Right lobe of liver (tissue), 6 donors: Measurements from ENCODE around the gene RIOK2. TPM values are rescaled to one million over a fixed set of nuclear protein-coding genes. Genes with fewer than 3 reads are reported as not detected.

Source experiments
- ATAC-seq, 4 donors: fragments of 200-7000 bp; cut with Tn5 transposase; one replicate each; pipeline ENCODE4 v1.9.1; 2020; ENCODE audit warnings: mild to moderate bottlenecking in 4 of 4, moderate library complexity in 4 of 4
- DNase-seq, 3 donors: peaks; one replicate each; pipeline ENCODE4 v3.0.0-alpha.2; 2020
- H3K27ac ChIP-seq, 3 donors: fragments of 200-600 bp; one replicate each; pipeline ENCODE4 v1.8.0; 2022
- H3K27me3 ChIP-seq, 2 donors: fragments of 200-600 bp; one replicate each; pipeline ENCODE4 v1.8.0; 2022
- H3K36me3 ChIP-seq, 4 donors: fragments of 200-600 bp; sonication (generic) in 1 of 4; one replicate each; pipeline versions ENCODE4 v1.5.1 to v1.8.0; 2017 to 2022; ENCODE audit warnings: control low read depth in 1 of 4
- H3K4me1 ChIP-seq, 4 donors: fragments of 200-600 bp; sonication (generic) in 1 of 4; one replicate each; pipeline versions ENCODE4 v1.5.1 to v1.8.0; 2017 to 2022; ENCODE audit warnings: control low read depth in 1 of 4
- H3K4me3 ChIP-seq, 3 donors: fragments of 200-600 bp; one replicate each; pipeline ENCODE4 v1.8.0; 2022
- H3K9me3 ChIP-seq, 4 donors: fragments of 200-600 bp; sonication (generic) in 1 of 4; one replicate each; pipeline versions ENCODE4 v1.5.1 to v1.8.0; 2017 to 2022; ENCODE audit warnings: control low read depth in 1 of 4
- CTCF ChIP-seq, 4 donors: fragments of 200-600 bp in 3 of 4; fragments of 450-650 bp in 1 of 4; IDR thresholded peaks; one replicate each; pipeline versions ENCODE4 v1.5.1 to v1.8.0; 2016 to 2022; ENCODE audit warnings: antibody characterized with exemption in 4 of 4, mild to moderate bottlenecking in 2 of 4
- POLR2A ChIP-seq: fragments of 450-650 bp; IDR thresholded peaks from one replicate; pipeline ENCODE4 v1.6.1; 2017; ENCODE audit warnings: antibody characterized with exemption, mild to moderate bottlenecking
- WGBS: methylation state at CpG from one replicate; pipeline ENCODE4 v1.1.6; 2018; ENCODE audit warnings: low coverage, low lambda C conversion rate; ENCODE audit not compliant: insufficient coverage; ENCODE audit errors: missing lambda C conversion rate; 5-methylcytosine and 5-hydroxymethylcytosine counted together
- intact Hi-C, 2 donors: fragments of 100-400 bp; cut with DNase I; formaldehyde crosslinking; loops; one replicate each; pipeline versions ENCODE4 v1.11.2 to v1.14.1; 2022
- long read RNA-seq: library from polyadenylated mRNA; unstranded; transcript quantifications from one replicate; pipeline ENCODE4 v2.0.0, GENCODE V29; 2019
- total RNA-seq, 6 experiments: library from RNA; depleted of rRNA in 2 of 6; stranded (reverse); fragments of >200 nt in 2 of 6; fragmentation: NEBNext Ultra II Directional in 3 of 6; extraction: Animal tissue kit (Norgen Biotek cat#: 25700) in 3 of 6; gene quantifications; one replicate each; pipeline versions ENCODE4 v1.1.0 to v1.2.4, GENCODE V29; 2016 to 2023
- donor health status: DM: no; HTN: yes; CAD: no.
- donor health status: DM: no; HTN: no; CAD: no.
- donor health status: DM: no; HTN: no; CAD: no.
- donor health status: DM: no; HTN: yes; CAD: no.
- donor health status: DM: no; HTN: yes; CAD: no.

Gene RIOK2
- 10 to 100 TPM in 3 of 6 experiments, 1 to 10 TPM in 3; 7.0 to 17.6 (median 10.4) TPM for total RNA-seq
- long read RNA-seq, partial matches to known transcripts: 1 of 2 reads
- long read RNA-seq, other reads (novel, unspliced or antisense): 0 of 2 reads

GRCh38 chr5:97183100-97183929 is at the start of gene RIOK2:
Gene RIOK2 (minus strand): TSS chr5:97183247. CDS start chr5:97183191, 56 bp downstream.
- peak within 1 kb of the TSS; percentile 71 to 83 (median 71) for H3K4me3 ChIP-seq
- WGBS: under 1% methylated on average over 36 of the region's 44 CpGs
- TF ChIP-seq CTCF (IDR thresholded peaks at IDR 0.05) (no peak), POLR2A (peak; percentile 52)
- peak within 1 kb of the TSS; percentile 84 to 96 (median 89) for H3K27ac ChIP-seq
- H3K9me3 ChIP-seq: no peaks in the 10 kb centered on the region
- DNase-seq: peak; percentile 94 to 96 (median 96)
- H3K27me3 ChIP-seq: no peaks in the 10 kb centered on the region
- peak; percentile 94 to 96 (median 96) for ATAC-seq
- H3K36me3 ChIP-seq: peaks cover 0 to 4% (median 0%) of the 10 kb centered on the region in 4 donors
- intact Hi-C loops: no loop called here
- H3K4me1 ChIP-seq: peaks cover 0 to 15% (median 7%) of the 10 kb centered on the region in 4 donors

- WGBS: 0% methylated on average over 4 of the region's 4 CpGs
- no peak for DNase-seq
- H3K36me3 ChIP-seq: no peaks in the 10 kb centered on the region
- no peaks in the 10 kb centered on the region for H3K9me3 ChIP-seq
- peak; percentile 93 to 98 (median 96) for ATAC-seq
- H3K4me1 ChIP-seq: no peaks in the 10 kb centered on the region
- TF ChIP-seq CTCF (IDR thresholded peaks at IDR 0.05) (peak; percentile 81 to 88 (median 84)), POLR2A (no peak)
- H3K4me3 ChIP-seq: no peak overlapping the region
- H3K27ac ChIP-seq: no peak overlapping the region
- H3K27me3 ChIP-seq: no peaks in the 10 kb centered on the region
- intact Hi-C loops: no loop called here
Observed at GRCh38 chr5:97231025-97231636, 48.1 kb upstream of the RIOK2 start.

GRCh38 chr5:97229688-97230285 is 46.7 kb upstream of the RIOK2 start:
- Histone ChIP-seq H3K36me3 (no peaks in the 10 kb centered on the region), H3K9me3 (no peaks in the 10 kb centered on the region), H3K4me3 (no peak overlapping the region), H3K27me3 (no peaks in the 10 kb centered on the region), H3K27ac (no peak overlapping the region), H3K4me1 (peaks cover 0 to under 1% (median 0%) of the 10 kb centered on the region in 4 donors)
- TF ChIP-seq CTCF (IDR thresholded peaks at IDR 0.05) (no peak), POLR2A (no peak)
- intact Hi-C loops: no loop called here
- ATAC-seq: no peak
- no peak for DNase-seq
- WGBS: 51% methylated on average over 6 of the region's 6 CpGs

- Histone ChIP-seq H3K4me1 (peaks cover 0 to 6% (median 0%) of the 10 kb centered on the region in 4 donors), H3K36me3 (no peaks in the 10 kb centered on the region), H3K27me3 (no peaks in the 10 kb centered on the region), H3K27ac (no peak overlapping the region), H3K4me3 (no peak overlapping the region), H3K9me3 (no peaks in the 10 kb centered on the region)
- 58% methylated on average over 2 of the region's 2 CpGs for WGBS
- ATAC-seq (peak in 1 of 4 donors; percentile 14), DNase-seq (no peak)
- intact Hi-C loops: no loop called here
- no peak for TF ChIP-seq CTCF (IDR thresholded peaks at IDR 0.05)
- no peak for TF ChIP-seq POLR2A
Observed at GRCh38 chr5:97229196-97229595, 46.1 kb upstream of the RIOK2 start.
